OCI-LY3 (cell line): ENCODE data around the gene PDIK1L.

Source experiments
- H2AFZ ChIP-seq: fragments of 200-600, 300-600 bp; shearing (Covaris generic); 2 replicates; pipeline ENCODE4 v1.6.0; 2014; ENCODE audit warnings: antibody characterized with exemption, low read depth, low read length
- H3K27ac ChIP-seq: fragments of 200-600, 300-600 bp; sonication (generic); 2 replicates; pipeline ENCODE4 v1.5.1; 2014; ENCODE audit warnings: mild to moderate bottlenecking, low read length, moderate library complexity, mixed read lengths
- H3K27me3 ChIP-seq: fragments of 200-600, 300-600 bp; sonication (generic); 2 replicates; pipeline ENCODE4 v1.6.1; 2014; ENCODE audit warnings: low read depth, low read length, mixed read lengths
- H3K36me3 ChIP-seq: fragments of 200-600, 300-600 bp; sonication (generic); replicated peaks from 2 replicates; pipeline ENCODE3; 2014; ENCODE audit warnings: low read depth, low read length, mixed read lengths
- H3K4me1 ChIP-seq: fragments of 300-600, 200-600 bp; sonication (generic); 2 replicates; pipeline ENCODE4 v1.6.1; 2014; ENCODE audit warnings: low read length, mixed read lengths
- H3K4me2 ChIP-seq: fragments of 200-600, 300-600 bp; sonication (generic); 2 replicates; pipeline ENCODE4 v1.6.1; 2014; ENCODE audit warnings: low read length, mixed read lengths
- H3K4me3 ChIP-seq: fragments of 300-600, 200-600 bp; sonication (generic); 2 replicates; pipeline ENCODE4 v1.5.1; 2014; ENCODE audit warnings: antibody characterized with exemption, mild to moderate bottlenecking, low read length, moderate library complexity
- H3K79me2 ChIP-seq: fragments of 300-600, 200-600 bp; shearing (Covaris generic); 2 replicates; pipeline ENCODE4 v1.6.1; 2014; ENCODE audit warnings: mild to moderate bottlenecking, low read length, mixed read lengths
- H3K9ac ChIP-seq: fragments of 300-600, 200-600 bp; shearing (Covaris generic); 2 replicates; pipeline ENCODE4 v1.6.0; 2014; ENCODE audit warnings: mild to moderate bottlenecking, low read length, moderate library complexity
- H3K9me3 ChIP-seq: fragments of 200-600, 300-600 bp; shearing (Covaris generic); 2 replicates; pipeline ENCODE4 v1.6.1; 2014; ENCODE audit warnings: low read length, mixed read lengths; ENCODE audit not compliant: insufficient read depth
- H4K20me1 ChIP-seq: fragments of 200-600, 300-600 bp; sonication (generic); 2 replicates; pipeline ENCODE4 v1.6.1; 2016; ENCODE audit warnings: low read length, mixed read lengths; ENCODE audit not compliant: insufficient read depth
- CTCF ChIP-seq: fragments of 200-600, 300-600 bp; sonication (generic); IDR thresholded peaks from 2 replicates; pipeline ENCODE4 v1.5.1; 2014; ENCODE audit warnings: antibody characterized with exemption, low read length, low read depth
- EZH2phosphoT487 ChIP-seq: fragments of 200-600 bp; shearing (Covaris generic); IDR thresholded peaks from 2 replicates; pipeline ENCODE4 v1.6.1; 2018; ENCODE audit warnings: antibody characterized with exemption, mixed run types, low read depth

PDIK1L gene

DNA sequence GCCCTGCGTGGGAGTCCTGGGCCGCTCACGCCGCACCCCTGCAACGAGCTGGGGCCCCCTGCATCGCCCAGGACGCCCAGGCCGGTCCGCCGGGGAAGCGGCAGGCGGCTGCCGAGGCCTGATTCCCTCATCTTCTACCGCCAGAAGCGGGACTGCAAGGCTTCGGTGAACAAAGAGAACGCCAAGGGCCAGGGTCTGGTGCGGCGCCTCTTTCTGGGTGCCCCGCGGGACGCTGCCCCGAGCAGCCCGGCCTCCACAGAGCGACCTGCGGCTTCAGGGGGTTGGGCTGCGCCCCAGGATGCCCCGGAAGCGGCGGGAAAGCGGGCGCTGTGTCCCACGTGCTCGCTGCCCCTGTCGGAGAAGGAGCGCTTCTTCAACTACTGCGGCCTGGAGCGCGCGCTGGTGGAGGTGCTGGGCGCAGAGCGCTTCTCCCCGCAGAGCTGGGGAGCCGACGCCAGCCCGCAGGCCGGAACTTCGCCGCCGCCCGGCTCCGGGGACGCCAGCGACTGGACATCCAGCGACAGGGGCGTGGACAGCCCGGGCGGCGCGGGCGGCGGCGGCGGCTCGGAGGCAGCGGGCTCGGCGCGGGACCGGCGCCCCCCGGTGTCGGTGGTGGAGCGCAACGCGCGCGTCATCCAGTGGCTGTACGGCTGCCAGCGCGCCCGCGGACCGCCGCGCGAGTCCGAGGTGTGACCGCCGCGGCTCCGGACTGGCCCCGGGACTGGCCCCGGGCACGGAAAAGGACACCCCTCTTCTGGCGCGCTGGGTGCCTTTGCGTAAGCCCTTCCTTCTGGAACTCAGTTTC, 50.0 kb downstream of the PDIK1L start:
- Histone ChIP-seq H3K4me2 (no peak overlapping the region), H3K79me2 (no peaks in the 10 kb centered on the region), H4K20me1 (no peaks in the 10 kb centered on the region), H3K9ac (no peak overlapping the region), H2AFZ (no peak overlapping the region), H3K4me1 (peaks cover 11% of the 10 kb centered on the region), H3K9me3 (no peaks in the 10 kb centered on the region), H3K27me3 (no peaks in the 10 kb centered on the region), H3K4me3 (no peak overlapping the region), H3K36me3 (no peaks in the 10 kb centered on the region), H3K27ac (no peak overlapping the region)
- no peak for TF ChIP-seq EZH2phosphoT487
- TF ChIP-seq CTCF, result no peak

DNA sequence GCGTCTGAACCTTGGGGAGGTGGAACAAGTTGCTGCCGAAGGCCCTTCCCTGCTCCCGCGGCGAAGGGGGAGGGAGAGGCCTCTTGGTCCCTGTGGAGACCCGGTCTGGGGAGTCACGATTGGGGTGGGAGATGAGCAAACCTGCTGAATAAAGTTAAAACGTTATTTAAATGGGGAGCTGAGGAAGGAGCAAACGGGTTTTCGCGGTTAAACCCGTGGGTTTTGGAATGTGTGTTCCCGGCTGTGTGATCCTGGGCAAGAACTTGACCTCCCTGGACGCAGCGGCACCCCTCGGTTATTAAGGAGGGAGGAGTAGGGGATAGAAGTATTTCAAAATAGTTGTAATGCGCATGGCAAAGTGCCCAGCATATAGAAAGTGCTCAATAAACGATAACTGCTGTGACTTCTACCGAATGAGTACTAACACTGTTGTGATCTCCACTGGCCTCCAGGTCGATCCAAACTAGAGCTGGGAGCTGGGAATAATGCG, 50.6 kb downstream of the PDIK1L start:
- H3K9ac ChIP-seq, result no peak overlapping the region
- no peaks in the 10 kb centered on the region for H4K20me1 ChIP-seq
- H3K9me3 ChIP-seq, result no peaks in the 10 kb centered on the region
- H3K27ac ChIP-seq, result no peak overlapping the region
- no peaks in the 10 kb centered on the region for H3K27me3 ChIP-seq
- no peaks in the 10 kb centered on the region for H3K79me2 ChIP-seq
- H3K36me3 ChIP-seq, result no peaks in the 10 kb centered on the region
- no peak for TF ChIP-seq CTCF
- no peak for TF ChIP-seq EZH2phosphoT487
- no peak overlapping the region for H2AFZ ChIP-seq
- H3K4me1 ChIP-seq, result peaks cover 11% of the 10 kb centered on the region
- H3K4me3 ChIP-seq, result no peak overlapping the region
- no peak overlapping the region for H3K4me2 ChIP-seq

GRCh38 chr1:26163684-26164035, 52.0 kb downstream of the PDIK1L start:
- Histone ChIP-seq H2AFZ (peak overlapping the region; percentile 97), H4K20me1 (no peaks in the 10 kb centered on the region), H3K4me3 (peak overlapping the region; percentile 85), H3K9me3 (no peaks in the 10 kb centered on the region), H3K4me1 (peaks cover 11% of the 10 kb centered on the region), H3K79me2 (no peaks in the 10 kb centered on the region), H3K27me3 (no peaks in the 10 kb centered on the region), H3K9ac (peak overlapping the region; percentile 72), H3K27ac (no peak overlapping the region), H3K4me2 (peak overlapping the region; percentile 91), H3K36me3 (no peaks in the 10 kb centered on the region)
- TF ChIP-seq CTCF (no peak), EZH2phosphoT487 (no peak)

DNA sequence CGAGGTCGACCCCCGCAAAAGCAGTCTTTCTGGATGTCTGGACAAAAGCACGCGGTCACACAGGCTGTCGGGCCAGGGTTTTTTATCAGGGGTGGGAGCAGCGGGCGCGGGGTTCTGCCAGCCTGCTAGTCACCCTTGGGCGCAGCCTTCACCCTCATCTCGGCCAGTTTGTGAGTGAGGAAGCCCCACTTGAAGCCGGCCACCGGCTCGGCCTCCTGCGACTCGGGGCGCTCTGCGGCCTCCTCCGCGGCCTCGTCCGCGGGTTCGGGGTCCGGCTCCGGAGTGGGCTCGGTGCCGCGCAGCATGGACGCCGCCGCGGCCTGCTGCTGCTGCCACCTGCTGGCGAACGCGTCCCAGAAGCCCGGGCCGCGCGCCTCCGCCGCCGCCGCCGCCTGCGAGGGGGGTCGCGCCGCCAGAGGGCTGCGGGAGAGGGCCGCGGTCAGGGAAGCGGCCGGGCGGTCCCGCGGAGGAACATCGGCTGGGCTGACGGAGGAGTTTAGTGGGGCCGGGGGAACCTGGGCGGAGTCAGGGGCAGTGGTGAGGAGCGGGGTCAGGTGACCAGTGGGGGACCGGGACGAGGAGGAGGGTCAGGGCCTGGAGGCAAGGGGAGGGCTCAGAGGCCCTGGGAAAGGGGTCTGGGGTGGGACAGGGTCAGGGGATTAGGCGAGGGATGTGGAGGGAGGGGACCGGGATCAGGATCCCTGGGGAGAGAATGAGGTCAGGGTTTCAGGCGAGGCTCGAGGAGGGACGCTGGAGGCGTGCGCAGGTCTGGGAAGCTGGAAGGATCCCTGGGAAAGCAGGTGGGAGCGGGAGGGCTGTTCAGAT, 52.6 kb downstream of the PDIK1L start:
- peak overlapping the region; percentile 72 for H3K9ac ChIP-seq
- H3K4me3 ChIP-seq, result peak overlapping the region; percentile 85
- no peaks in the 10 kb centered on the region for H3K9me3 ChIP-seq
- H3K4me1 ChIP-seq, result peaks cover 12% of the 10 kb centered on the region
- H3K36me3 ChIP-seq, result no peaks in the 10 kb centered on the region
- peak overlapping the region; percentile 91 for H3K4me2 ChIP-seq
- no peak overlapping the region for H3K27ac ChIP-seq
- H3K79me2 ChIP-seq, result no peaks in the 10 kb centered on the region
- H2AFZ ChIP-seq, result peak overlapping the region; percentile 97
- H3K27me3 ChIP-seq, result no peaks in the 10 kb centered on the region
- peak; percentile 49 for TF ChIP-seq CTCF
- no peak for TF ChIP-seq EZH2phosphoT487
- no peaks in the 10 kb centered on the region for H4K20me1 ChIP-seq
